HL-60 (cell line): ENCODE measurements around the gene TESMIN.

Source experiments
- GABPA ChIP-seq: IDR thresholded peaks from 2 replicates; pipeline ENCODE4 v1.6.1; 2012; ENCODE audit warnings: low read depth
- SPI1 ChIP-seq: IDR thresholded peaks from 2 replicates; pipeline ENCODE4 v1.6.1; 2012; ENCODE audit warnings: low read depth, mild to moderate bottlenecking, borderline replicate concordance
- TF ChIP-seq, protein P1 (sequence below): IDR thresholded peaks from one replicate; pipeline ENCODE4 v1.5.1; 2011; ENCODE audit warnings: low read length, control low read depth, inconsistent platforms; ENCODE audit not compliant: insufficient read depth

DNA sequence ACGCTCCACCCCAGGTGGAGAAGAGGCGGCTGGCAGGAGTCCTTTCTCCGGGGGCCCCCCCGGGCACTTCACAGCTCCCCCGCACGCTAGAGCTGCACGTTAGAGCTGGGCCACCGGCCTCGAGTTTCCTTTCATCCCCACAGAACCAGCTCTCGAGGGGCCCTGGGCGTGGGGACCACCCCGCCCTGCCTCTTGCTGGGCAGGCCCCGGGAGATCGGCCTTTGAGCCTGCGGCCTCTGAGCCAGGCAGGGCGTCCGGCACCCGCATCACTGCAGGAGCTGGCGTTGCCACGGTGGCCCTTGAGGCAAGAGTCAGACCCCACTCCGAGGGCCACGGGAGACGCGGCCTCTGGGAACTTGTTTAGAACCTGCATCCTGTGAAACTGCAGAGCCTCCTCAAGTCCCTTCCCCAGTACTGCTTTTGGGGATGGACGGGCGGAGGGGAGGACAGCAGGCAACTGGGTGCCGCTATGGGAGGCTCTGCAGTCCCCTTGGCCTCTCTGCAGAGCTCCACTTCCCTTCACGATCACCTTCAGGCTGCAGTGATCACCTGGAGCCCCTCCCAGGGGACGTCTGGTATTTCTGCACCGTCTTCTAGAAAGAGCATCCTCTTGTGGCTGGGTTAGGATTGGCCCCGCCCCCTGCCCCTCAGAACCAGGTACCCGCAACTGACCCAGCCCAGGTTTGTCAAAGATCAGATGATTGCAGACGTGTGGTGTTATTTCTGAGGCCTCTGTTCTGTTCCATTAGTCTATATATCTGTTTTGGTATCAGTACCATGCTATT is 80.9 kb downstream of the TESMIN start:
- TF ChIP-seq, protein P1, sequence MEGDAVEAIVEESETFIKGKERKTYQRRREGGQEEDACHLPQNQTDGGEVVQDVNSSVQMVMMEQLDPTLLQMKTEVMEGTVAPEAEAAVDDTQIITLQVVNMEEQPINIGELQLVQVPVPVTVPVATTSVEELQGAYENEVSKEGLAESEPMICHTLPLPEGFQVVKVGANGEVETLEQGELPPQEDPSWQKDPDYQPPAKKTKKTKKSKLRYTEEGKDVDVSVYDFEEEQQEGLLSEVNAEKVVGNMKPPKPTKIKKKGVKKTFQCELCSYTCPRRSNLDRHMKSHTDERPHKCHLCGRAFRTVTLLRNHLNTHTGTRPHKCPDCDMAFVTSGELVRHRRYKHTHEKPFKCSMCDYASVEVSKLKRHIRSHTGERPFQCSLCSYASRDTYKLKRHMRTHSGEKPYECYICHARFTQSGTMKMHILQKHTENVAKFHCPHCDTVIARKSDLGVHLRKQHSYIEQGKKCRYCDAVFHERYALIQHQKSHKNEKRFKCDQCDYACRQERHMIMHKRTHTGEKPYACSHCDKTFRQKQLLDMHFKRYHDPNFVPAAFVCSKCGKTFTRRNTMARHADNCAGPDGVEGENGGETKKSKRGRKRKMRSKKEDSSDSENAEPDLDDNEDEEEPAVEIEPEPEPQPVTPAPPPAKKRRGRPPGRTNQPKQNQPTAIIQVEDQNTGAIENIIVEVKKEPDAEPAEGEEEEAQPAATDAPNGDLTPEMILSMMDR = no peak
- TF ChIP-seq SPI1 (no peak), GABPA (no peak)
